ENCODE results near the gene BOK. TPM values are rescaled to one million over a fixed set of nuclear protein-coding genes. Genes with fewer than 3 reads are reported as not detected.

The BOK gene
- polyA plus RNA-seq, 1 experiment: 42.9 TPM

DNA sequence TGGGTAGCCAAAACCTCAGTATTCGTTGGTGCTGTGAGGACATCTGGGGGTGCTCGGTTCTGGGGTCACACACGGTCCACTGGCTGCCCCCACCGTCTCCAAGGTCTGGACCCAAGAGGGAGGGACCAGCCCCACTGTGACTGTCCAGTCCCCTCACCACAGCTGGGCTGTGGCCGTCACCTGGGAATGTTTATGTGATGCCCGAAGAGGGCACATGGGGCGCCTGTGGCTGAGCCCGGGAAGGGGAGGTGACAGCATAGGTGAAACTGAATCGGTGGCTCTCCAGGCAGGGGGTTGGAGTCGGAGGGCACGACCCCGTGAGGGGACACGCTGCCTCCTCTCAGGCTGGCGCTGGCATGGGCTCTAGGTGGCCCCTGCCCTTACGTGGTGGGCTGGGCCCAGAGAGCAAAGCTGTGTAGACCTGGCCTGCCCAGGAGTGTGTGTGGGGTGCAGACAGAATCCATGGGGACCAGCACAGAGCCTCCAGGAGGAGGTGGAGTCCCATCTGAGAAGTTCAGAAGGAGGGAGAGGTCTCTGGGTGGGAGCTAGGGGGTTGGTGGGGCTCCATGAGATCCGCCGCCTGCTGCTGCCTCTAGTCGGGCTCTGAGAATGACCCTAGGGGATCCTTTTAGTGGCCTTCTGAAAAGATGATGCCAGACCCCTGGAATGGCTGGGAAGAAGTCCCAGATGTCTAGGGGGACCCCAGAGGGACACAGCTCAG, 1.8 kb downstream of the BOK start:
- Histone ChIP-seq H3K4me3 (ENCODE audit: low read depth, low read length) (peak overlapping the region; percentile 64), H3K36me3 (ENCODE audit: control insufficient read depth, insufficient read depth, low read length) (peaks cover 14% of the 10 kb centered on the region), H3K27me3 (ENCODE audit: control insufficient read depth, insufficient read depth, low read length) (no peaks in the 10 kb centered on the region)
- no peak for DNase-seq (ENCODE audit: low read depth)
- TF ChIP-seq, protein P1, sequence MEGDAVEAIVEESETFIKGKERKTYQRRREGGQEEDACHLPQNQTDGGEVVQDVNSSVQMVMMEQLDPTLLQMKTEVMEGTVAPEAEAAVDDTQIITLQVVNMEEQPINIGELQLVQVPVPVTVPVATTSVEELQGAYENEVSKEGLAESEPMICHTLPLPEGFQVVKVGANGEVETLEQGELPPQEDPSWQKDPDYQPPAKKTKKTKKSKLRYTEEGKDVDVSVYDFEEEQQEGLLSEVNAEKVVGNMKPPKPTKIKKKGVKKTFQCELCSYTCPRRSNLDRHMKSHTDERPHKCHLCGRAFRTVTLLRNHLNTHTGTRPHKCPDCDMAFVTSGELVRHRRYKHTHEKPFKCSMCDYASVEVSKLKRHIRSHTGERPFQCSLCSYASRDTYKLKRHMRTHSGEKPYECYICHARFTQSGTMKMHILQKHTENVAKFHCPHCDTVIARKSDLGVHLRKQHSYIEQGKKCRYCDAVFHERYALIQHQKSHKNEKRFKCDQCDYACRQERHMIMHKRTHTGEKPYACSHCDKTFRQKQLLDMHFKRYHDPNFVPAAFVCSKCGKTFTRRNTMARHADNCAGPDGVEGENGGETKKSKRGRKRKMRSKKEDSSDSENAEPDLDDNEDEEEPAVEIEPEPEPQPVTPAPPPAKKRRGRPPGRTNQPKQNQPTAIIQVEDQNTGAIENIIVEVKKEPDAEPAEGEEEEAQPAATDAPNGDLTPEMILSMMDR (IDR thresholded peaks at IDR 0.05; ENCODE audit: insufficient read depth, low read depth, low read length): no peak
- ChIA-PET CTCF (interaction anchor here (1.1 to 1.5 kb wide), 2 partner anchors 29 to 99 kb away, joined by 3 read pairs; no protein-coding TSS in a partner anchor), POLR2A (no interaction called here)

DNA sequence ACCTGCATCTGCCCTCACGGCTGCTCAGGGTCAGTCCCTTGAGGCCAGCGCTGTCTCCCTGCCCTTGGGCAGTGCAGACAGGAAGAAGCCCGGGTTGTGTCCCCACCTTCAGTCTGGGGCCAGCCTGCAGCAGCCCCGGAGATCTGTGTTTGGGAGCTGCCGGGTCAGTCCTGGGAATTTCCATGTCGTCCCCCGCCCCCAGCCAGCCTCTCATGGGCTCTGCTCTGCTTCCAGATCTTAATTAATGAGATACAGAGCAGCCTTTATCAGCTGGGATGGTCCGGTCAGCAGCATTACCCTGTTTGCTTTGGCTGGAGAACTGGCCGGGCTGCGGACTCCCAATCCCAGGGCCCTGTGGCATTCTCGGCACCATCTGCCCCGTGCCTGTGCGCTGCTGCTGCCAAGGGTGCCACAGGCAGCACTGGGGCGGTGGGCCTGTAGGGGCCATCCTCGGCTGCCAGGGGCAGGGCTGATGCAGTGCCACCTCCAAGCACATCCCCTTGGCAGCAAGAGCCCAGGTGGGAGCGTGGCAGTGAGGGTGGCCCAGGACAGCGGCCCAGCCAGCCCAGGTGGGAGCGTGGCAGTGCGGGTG, 2.4 kb downstream of the BOK start:
- TF ChIP-seq, protein P1 (IDR thresholded peaks at IDR 0.05; ENCODE audit: insufficient read depth, low read depth, low read length): no peak
- H3K4me3 ChIP-seq (ENCODE audit: low read depth, low read length): peak overlapping the region; percentile 64
- DNase-seq (ENCODE audit: low read depth): no peak

DNA sequence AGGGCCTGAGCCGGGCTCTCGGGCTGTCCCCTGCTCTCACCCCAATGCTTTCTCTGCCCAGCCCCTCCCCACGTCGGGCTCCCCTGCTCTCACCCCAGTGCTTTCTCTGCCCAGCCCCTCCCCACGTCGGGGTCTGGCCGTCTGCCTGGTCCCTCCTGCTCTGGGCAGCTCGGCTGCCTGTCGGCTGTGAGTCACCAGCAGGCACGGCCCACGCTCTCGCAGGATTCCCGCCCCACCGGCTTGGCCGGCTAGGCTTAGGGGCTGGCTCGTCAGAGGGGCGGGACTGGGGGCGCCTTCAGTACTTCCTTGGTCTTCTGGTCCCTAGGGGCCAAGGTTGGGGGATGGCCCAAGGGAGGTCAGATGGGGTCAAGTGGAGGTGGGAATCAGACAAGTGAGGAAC, 3.3 kb downstream of the BOK start:
- Histone ChIP-seq H3K4me3 (ENCODE audit: low read depth, low read length) (no peak overlapping the region), H3K36me3 (ENCODE audit: control insufficient read depth, insufficient read depth, low read length) (peaks cover 14% of the 10 kb centered on the region), H3K27me3 (ENCODE audit: control insufficient read depth, insufficient read depth, low read length) (no peaks in the 10 kb centered on the region)
- POLR2A ChIA-PET: no interaction called here
- CTCF ChIA-PET: interaction anchor here (1.3 kb wide), 1 partner anchor 13 kb away, joined by 3 read pairs; no protein-coding TSS in a partner anchor
- TF ChIP-seq, protein P1 (IDR thresholded peaks at IDR 0.05; ENCODE audit: insufficient read depth, low read depth, low read length): no peak
- DNase-seq (ENCODE audit: low read depth): no peak

More for the DNA sequence above, 2.4 kb downstream of the BOK start:
- ChIA-PET POLR2A (no interaction called here), CTCF (interaction anchor here (1.5 kb wide), 1 partner anchor 98 kb away, joined by 3 read pairs; no protein-coding TSS in a partner anchor)
- Histone ChIP-seq H3K36me3 (ENCODE audit: control insufficient read depth, insufficient read depth, low read length) (peaks cover 14% of the 10 kb centered on the region), H3K27me3 (ENCODE audit: control insufficient read depth, insufficient read depth, low read length) (no peaks in the 10 kb centered on the region)

DNA sequence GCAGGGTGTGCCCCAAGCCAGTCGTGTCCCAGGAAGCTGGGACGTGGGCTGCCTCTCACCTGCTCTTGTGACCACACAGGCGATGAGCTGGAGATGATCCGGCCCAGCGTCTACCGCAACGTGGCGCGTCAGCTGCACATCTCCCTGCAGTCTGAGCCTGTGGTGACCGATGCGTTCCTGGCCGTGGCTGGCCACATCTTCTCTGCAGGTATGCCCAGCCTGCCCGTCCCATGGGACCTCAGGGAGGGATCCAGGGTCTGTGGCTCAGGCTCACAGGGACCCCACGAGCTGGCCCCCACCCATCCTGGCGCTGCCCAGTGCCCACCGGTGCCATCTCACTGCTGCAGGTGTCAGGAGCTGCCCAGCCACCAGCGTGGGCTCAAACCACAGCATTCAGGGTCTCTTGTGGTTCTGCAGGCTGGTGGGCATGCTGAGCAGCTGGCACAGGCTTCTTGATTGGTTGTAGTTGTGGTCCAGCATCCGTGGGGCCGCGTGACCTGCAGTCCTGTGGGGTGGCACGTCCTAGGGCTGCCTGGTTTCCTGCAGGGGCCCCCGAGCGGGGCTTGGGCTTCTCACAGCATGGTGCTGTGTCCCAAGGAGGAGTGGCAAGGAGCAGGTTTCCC, 3.8 kb downstream of the BOK start:
- ChIA-PET POLR2A (no interaction called here), CTCF (interaction anchor here (1.3 kb wide), 1 partner anchor 14 kb away, joined by 3 read pairs; no protein-coding TSS in a partner anchor)
- no peak for DNase-seq (ENCODE audit: low read depth)
- TF ChIP-seq, protein P1 (IDR thresholded peaks at IDR 0.05; ENCODE audit: insufficient read depth, low read depth, low read length): no peak
- peaks cover 14% of the 10 kb centered on the region for H3K36me3 ChIP-seq (ENCODE audit: control insufficient read depth, insufficient read depth, low read length)
- H3K4me3 ChIP-seq (ENCODE audit: low read depth, low read length): no peak overlapping the region
- H3K27me3 ChIP-seq (ENCODE audit: control insufficient read depth, insufficient read depth, low read length): no peaks in the 10 kb centered on the region

DNA sequence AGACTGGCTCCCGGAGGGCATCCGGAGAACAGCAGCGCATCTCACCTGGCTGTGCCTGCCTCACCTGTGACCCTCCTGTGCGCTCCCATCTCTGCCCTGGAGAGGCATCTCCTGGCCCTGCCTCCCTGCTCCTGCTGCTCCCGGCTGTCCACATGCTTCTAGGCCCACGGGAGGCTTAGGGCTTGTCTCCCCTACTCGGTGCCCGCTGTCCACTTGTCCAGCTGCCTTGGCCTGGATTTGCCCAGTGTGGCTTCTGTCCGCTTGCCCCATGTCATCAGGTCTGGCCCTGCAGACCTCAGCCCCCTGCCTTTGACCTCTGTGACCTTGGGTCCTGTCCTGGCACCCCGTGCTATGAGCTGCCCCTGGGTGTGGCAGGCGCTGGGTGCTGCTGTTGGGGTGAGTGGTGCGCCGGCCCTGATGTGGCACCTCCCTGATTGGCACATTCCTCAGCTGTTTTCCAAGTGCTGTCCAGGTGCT, 4.5 kb downstream of the BOK start:
- TF ChIP-seq, protein P1 (IDR thresholded peaks at IDR 0.05; ENCODE audit: insufficient read depth, low read depth, low read length): no peak
- ChIA-PET POLR2A (no interaction called here), CTCF (interaction anchor here (0.9 to 1.3 kb wide), 3 partner anchors 12 to 16 kb away, joined by 3 to 4 read pairs (median 3); no protein-coding TSS in a partner anchor)
- no peak for DNase-seq (ENCODE audit: low read depth)
- Histone ChIP-seq H3K36me3 (ENCODE audit: control insufficient read depth, insufficient read depth, low read length) (peaks cover 14% of the 10 kb centered on the region), H3K4me3 (ENCODE audit: low read depth, low read length) (no peak overlapping the region), H3K27me3 (ENCODE audit: control insufficient read depth, insufficient read depth, low read length) (no peaks in the 10 kb centered on the region)

Measured in BJ (cell line).